CD4-positive, alpha-beta T cell treated with Interferon gamma for 1 hour (primary cell): ENCODE measurements around the gene DOCK4.
"Not testable (repeated sequence)": the region's sequence is repeated elsewhere in the genome, so short reads cannot be mapped to it uniquely, and the experiment has no call there.

Source experiments
- DNase-seq: peaks from one replicate; pipeline ENCODE4 v3.0.0-alpha.2; 2020

The DOCK4 gene

DNA sequence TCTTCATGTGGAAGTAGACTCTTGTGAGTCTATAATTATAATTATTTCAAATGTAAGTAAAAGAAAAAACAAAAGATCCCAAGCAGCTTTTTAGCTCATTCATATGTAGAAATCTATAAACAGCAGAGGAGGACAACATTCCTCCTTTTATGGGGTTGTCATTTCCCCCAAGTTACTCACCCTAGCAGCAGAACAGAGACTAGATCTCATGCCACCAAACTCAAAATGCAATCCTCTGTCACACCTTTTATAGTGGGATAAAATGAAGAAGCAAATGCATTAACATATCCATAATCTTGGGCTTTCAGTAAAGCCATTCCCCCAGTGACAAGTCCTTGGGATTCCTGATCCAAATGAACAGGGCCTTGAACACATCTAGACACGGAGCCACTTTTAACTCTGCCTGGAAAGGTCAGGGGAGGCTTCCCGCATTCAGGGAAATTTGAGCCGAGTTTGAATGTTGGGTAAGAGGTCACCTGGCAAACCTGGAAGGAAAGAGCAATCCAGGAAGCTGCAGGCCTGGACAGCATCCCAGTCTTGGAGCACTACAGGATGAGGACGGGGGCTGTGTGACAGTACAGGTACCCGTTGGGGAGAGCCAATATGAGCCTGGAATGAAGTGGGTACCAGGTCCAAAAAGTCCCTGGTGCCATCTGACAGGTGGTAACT, 76.4 kb downstream of the DOCK4 start:
- no peak for DNase-seq

DNA sequence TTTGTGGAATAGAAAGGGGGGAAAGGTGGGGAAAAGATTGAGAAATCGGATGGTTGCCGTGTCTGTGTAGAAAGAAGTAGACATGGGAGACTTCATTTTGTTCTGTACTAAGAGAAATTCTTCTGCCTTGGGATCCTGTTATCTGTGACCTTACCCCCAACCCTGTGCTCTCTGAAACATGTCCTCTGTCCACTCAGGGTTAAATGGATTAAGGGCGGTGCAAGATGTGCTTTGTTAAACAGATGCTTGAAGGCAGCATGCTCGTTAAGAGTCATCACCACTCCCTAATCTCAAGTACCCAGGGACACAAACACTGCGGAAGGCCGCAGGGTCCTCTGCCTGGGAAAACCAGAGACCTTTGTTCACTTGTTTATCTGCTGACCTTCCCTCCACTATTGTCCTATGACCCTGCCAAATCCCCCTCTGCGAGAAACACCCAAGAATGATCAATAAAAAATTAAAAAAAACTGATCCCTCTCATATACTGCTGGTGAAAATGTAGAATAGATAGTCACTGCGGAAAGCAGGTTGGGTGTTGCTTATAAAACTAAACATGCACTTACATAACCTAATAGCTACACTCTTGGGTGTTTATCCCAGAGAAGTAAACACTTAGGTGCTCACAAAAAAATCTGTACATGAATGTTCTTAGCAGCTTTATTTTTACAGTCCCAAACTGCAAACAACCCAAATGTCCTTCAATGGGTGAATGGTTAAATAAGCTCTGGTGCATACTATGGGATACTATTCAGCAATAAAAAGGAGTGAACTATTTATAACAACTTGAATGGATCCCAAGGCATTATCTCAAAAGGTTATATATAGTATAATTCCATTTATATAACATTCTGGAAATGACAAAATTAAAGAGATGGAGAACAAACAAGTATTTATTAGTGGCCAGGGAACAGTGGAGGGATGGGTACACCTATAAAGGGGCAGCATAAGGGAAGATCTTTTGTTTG, 77.5 kb downstream of the DOCK4 start:
- not testable (repeated sequence) for DNase-seq

- not testable (repeated sequence) for DNase-seq
These were observed 78.2 kb downstream of the DOCK4 start for GRCh38 chr7:112128041-112128440.

GRCh38 chr7:112125250-112125649, 80.9 kb downstream of the DOCK4 start:
- no peak for DNase-seq

DNA sequence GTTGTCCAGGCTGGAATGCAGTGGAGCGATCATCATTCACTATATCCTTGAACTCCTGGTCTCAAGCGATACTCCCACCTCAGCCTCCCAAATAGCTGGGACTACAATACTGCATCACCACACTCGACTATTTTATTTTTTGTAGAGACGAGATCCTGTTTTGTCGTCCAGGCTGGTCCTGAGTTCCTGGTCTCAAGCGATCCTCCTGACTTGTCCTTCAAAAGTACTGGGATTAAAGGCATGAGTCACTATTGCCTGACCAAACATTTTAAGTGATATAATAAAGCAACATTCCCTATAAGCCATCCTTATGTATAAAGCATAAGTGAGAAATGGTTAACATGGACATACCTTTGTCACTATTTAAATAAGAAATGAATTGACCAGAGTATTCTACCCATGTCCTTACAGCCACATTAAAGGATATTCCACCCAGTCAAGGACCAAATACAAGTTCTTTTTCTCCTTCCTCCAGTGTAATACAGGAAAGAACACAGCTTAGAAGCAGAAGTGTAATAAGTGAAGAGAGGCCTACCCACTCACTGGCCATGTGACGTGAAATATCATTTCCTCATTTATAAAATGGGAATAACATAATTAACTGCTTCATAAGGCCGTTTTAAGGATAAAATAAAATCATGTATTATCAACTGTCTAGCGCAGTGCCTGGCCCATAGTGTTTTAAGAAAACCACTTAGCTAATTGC, 82.0 kb downstream of the DOCK4 start:
- no peak for DNase-seq

DNA sequence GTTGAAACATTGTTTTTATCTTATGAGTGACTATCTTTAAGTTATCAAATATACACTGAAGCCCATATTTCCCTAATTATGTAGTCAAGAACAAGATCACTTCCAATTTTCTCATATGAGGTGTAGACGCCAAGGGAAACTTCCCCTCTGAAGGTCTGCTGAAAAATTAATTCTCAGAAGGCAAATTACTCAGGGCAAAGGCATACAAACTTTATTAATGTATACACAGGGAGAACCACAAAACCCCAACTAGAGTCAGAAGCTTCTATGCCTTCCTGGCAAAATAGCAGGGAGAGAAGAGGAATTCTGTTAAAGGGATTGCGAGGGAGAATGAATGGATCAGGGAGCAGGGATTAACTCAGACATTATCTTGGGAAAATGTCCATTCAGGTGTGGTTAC, 83.4 kb downstream of the DOCK4 start:
- no peak for DNase-seq

DNA sequence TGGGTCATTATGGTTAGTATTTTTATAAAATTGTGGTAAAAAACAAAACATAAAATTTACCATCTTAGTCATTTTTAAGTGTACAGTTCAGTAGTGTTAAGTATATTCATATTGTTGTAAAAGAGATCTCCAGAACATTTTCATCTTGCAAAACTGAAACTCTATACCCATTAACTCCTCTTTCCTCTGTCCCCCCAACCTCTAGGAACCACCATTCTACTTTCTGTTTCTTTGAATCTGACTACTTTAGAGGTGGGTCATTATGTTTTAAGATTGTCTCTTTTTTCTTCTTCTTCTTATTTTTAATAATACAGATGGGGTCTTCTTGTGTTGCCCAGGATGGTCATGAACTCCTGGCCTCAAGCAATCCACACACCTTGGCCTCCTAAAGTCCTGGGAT, 84.1 kb downstream of the DOCK4 start:
- no peak for DNase-seq

GRCh38 chr7:112121318-112121717, 84.9 kb downstream of the DOCK4 start:
- no peak for DNase-seq

DNA sequence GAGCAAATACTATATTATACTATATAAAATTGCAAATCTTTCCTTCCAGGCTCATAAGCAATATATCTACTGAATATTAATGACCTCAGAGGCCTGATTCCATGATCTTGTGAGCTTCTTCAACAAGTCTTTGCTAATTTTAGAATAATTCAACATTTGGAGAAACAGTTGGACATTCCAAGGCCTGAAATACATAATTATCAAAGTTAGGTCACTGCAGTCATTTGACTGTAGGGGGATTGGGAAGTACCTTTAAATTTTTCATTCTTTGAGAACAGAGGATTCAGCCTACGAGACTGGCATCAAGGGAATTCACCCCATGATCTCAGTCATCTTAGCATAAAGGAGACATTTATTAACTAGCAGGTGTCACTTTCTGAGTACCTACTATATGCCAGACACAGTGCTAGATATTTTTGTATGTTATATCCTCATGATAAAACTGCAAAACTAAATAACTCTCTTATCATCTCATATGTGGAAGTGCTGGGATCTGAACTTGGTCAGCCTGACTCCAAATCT, 85.4 kb downstream of the DOCK4 start:
- DNase-seq = no peak

DNA sequence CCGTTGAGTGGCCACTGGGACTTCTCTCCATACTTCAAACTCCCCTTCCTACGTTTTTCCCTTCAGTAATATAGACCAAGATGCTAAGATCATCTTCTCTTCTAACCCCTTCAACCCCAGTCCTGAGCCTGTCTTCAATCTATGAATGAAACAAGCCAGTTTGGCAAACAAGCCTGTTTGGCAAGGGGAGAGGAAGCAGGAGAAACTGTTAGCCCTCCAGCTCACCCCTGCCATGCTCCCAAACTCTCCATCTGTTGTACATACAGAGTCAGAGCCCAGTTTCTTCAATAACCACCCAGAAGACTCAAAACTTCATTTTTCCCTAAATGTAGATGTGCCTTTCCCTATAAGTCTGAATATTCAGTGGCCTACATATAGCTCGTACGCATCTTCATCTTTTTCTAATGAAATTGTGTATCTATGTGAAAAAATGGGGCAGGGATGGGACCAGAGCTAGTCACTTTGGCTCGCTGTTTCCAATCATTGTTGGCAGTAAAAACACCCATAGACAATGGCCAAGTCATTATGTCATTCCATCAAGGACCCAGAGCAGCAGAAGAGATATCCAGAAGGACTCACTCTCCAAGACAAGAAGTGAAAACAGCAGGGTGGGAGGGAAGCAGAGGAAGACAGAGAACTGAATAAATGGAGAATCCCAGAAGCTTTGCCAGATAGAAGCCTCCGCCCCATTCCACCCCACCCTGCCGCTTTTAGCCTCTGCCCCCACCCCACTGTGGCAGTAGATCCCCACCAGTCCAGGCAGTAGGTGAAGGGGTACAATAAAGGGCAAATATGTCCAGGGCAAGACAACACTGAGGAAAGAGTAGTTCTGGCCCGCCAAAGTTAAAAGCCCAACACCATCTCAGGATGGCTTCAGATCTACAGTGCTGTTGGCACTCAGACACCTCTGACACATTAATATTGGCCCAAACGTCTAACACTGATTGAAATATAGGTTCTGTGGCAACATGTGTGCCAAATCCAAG, 87.3 kb downstream of the DOCK4 start:
- no peak for DNase-seq

GRCh38 chr7:112116894-112117293, 89.3 kb downstream of the DOCK4 start:
- DNase-seq = no peak

GRCh38 chr7:112116358-112116757, 89.8 kb downstream of the DOCK4 start:
- DNase-seq = no peak

DNA sequence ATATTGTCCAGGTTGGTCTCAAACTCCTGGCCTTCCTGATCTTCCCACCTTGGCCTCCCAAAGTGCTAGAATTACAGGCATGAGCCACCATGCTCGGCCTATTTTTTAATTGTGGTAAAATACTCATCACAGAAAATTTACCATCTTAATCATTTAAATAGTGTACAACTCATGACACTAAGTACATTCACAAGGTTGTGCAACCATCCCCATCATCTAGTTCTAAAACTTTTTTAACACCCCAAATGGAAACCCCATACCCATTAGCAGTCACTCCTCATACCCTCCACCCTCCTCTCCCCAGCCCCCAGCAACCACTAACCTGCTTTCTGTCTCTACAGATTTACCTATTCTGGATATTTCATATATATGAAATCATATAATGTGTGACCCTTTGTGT, 90.3 kb downstream of the DOCK4 start:
- no peak for DNase-seq

DNA sequence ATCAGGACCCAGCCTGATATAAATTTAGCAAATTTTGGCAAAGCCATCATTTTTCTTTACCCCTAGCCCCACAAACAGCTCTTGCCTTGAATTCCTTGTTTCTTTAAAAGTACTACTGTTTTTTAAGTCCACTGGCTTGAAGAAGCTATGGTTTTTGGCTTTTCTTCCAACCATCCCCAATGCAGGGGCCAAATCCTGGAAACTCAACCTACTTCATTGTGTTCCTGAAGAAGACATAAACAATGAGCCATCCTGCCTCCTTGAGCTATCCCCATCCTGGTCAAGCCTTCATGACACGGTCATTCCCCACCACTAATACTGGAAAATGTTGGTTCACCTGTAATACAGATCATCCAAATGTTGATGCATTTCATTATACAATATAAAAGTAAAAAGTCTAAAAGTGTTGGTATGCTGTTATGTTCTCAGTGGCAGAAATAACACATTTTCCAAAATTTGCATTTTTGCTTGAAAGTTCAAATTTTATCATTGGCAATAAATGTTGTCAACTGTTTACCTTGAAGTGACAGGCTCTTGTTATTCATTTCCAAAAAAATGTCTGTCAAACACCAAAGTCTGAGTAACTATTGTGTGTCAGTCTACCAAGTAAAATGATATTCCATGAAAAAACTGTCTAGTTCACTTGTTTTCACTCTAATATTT, 92.2 kb downstream of the DOCK4 start:
- no peak for DNase-seq

- DNase-seq = no peak
These were observed 93.4 kb downstream of the DOCK4 start for GRCh38 chr7:112112822-112113255.

- no peak for DNase-seq
These were observed 95.5 kb downstream of the DOCK4 start for GRCh38 chr7:112110651-112111050.

GRCh38 chr7:112110175-112110574, 96.0 kb downstream of the DOCK4 start:
- no peak for DNase-seq

- no peak for DNase-seq
These were observed 97.2 kb downstream of the DOCK4 start for GRCh38 chr7:112108981-112109380.

- DNase-seq = no peak
These were observed 100.3 kb downstream of the DOCK4 start for GRCh38 chr7:112105584-112106530.

DNA sequence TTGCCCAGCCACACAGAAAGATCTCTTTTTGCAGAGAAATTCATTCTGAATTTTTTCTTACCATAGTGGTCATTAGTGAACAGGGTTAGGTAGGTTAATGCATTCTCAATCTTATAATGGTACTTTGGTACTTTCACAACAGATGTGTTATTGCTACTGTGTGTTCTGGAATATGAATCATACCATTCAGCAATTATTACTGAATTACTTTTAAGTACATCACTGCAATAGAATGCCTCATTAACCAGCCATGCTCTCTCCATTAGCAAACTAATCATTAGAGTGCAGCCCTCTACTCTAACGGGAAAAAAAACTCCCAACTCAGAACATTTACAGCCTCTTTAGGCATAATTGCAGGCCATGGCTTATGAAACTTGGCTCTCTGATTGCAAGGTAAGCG, 102.1 kb downstream of the DOCK4 start:
- DNase-seq = no peak
